Activated CD4-positive, alpha-beta T cell treated with anti-CD3 and anti-CD28 coated beads, Interleukin-2, amount 50 U/mL, for 48 hours (primary cell): Measurements from ENCODE around the gene ZMIZ1.

ENCODE experiments used
- DNase-seq, 2 experiments: peaks; one replicate each; pipeline ENCODE4 v3.0.0-alpha.2; 2020

Gene ZMIZ1

DNA sequence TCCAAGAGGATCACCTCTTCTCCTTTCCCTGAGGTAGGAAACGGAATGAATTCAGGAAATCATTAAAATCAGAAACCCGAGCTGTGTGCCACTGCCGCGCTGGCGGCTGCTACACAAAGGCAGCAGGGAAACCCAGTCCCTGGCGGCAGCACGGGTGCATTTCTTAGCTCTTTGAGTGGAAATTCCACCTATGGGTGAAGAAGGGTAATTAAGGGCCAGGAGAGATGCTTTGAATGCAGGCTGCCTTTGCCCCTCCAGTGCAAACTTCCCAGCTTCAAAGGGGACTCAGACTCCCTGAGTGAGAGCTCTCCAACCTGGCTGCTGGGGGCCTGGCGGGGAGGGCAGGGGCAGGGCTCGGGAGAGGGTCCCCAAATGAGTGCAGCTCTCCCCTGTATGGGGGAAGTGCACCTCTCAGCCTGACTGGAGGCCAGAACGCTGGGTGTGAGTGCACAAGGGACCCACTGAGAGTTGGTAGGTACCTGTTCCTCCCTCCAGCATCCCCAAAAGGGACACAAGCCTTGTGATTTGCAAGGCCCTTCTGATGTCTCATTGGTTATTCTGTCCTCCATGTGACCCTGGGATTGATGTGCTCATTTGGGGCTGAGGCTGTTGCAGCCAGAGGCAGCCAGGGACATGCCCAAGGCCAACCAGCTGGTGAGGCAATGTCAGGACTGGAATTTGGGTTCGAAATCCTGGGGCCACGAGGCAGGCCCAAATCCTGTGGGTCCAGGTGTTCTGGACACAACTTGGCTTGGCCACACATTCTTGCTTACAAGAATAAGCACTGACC, 16.3 kb upstream of the ZMIZ1 start:
- DNase-seq, result peak in 1 of 2 experiments; percentile 26

DNA sequence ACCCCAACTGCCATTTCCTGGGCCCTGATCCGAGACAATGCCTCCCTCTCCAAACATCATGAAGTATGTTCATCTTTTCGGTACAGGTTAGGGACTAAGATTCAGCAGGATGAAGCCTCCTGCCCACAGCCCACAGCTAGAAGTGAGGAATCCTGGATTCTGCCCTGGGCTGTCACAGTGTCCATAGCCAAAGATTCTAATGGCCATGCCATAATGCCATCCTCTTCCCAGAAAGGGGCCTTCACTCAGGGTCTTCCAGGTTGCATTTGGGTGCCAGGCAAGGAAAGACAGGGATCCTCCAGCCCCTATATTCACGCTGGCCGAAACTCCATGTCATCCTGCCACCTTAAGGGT, 15.7 kb upstream of the ZMIZ1 start:
- no peak for DNase-seq

DNA sequence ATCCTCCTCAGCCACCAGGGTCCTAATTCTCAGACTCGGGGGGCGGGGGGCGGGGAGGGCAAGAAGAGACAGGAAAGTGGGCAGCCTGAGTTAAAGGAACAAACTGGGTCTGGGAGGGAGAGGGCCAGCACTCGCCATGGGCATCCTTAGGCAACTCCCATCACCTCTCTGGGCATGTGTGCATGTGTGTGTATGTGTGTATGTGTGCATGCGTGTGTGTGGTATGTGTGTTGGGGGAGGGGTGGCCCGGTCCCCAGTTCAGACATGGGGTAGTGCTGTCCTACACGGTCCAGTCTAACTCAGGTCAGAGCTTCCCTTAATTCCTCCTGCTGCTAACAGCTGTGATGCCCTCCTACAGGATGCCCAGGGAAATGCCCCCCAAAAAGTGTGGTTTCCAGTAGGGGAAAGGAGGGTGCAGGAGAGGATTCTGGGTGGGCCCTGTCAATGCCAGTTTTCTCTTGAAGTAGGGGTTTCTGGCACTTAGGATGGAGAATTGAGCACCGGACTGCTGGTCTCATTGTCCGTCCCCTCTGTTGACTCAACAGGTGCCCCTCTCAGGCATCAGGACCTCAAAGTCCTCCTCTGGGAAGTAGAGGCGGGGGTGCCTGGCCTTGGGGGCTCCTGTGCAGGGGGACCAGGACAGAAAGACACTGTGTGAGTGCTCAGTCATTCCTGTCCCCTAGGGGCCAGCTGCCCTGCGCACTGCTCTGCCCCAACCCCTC, 15.1 kb upstream of the ZMIZ1 start:
- no peak for DNase-seq

DNA sequence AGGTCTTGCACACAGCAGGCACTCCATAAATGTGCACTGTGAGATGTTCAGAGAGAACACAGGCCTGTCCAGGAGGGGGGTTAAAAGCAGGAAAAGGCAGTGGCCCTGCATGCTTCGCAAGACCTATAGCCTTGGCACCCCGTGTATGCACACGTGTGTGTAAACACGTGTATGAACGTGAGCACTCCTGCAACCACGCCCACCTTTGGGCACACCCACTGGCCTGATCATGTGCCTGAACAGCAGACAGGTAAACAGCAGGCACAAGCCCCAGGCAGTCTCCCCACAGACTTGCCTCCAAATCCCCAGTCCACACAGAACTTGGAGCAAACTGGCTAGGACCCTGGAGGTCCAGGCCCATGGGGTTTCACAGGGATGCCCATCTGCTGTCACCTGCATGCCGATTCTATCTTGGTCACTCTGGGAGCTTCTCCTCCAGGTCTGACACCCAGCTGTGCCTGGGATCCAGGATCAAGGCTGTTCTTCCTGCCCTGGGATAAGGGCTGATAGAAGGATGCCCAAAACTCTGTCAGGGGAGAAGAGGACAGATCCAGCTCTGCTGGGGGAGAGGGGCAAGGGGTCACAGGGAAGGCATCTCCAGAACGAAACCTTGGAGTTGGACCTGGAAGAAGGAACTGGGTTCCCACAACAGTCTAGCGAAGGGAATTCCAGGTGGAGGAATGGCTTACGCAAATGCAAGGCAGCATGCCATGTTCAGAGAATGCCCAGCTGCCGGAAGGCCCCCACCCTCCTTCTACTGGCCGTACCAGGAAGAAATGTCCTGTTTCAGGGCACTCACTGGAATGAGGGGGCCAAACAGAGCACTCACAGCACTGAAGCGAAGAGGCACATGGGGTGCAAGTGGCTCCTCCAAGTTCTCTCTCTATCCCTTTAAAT, 14.3 kb upstream of the ZMIZ1 start:
- no peak for DNase-seq

DNA sequence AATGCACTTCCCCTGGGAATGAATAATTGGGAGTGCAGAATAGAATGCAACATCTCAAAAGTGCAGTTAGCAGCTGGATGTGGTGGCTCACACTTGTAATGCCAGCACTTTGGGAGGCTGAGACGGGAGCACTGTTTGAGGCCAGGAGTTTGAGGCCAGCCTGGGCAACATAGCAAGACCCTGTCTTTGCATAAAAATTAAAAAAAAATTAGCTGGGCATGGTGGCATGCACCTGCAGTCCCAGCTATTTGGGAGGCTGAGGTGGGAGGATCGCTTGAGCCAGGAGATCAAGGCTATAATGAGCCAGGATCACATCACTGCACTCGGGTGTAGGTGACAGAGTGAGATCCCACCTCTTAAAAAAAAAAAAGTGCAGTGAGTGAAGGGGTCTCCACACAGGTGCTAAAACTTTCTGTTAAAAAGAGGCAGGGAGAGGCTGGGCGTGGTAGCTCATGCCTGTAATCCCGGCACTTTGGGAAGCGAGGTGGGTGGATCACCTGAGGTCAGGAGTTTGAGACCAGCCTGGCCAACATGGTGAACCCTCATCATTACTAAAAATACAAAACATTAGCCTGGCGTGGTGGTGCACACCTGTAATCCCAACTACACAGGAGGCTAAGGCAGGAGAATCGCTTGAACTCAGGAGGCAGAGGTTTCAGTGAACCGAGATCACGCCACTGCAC, 13.5 kb upstream of the ZMIZ1 start:
- DNase-seq, result no peak

DNA sequence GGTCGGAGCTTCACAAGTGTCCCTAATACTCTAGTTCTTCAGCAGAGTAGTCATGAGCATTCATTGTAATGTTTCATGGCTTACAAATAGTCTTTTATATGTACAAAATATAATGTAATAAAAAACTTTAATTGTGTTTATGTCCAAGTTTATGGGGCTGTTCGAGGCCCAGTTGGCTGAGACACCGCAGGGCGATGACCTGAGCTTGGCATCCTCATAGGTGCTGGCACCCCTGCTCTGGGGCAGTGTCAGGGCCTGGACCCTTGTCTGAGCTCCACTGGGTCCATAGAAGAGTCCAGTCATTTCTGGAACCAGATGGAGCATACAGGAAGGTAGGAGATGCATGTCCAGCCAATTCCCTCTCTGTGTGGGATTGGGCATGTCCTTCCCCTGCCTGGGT, 12.9 kb upstream of the ZMIZ1 start:
- DNase-seq, result no peak

DNA sequence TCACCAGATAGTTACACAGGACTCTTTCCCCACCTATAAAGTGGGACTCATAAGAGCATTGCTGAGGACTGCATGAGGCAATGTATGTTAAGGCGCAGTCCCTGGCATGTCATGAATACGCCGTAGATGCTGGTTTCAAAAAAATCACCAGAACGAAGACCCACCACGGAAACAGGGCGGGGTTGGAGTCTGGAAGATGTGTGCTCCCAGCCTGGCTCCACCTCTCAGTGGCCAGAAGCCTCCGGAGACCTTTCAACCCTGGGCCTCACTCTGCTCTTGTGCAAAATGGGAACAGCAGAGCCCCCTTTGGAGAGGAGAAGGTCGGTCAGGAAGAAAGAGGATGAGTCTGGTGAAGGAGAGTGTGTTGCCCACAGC, 12.4 kb upstream of the ZMIZ1 start:
- DNase-seq, result no peak

DNA sequence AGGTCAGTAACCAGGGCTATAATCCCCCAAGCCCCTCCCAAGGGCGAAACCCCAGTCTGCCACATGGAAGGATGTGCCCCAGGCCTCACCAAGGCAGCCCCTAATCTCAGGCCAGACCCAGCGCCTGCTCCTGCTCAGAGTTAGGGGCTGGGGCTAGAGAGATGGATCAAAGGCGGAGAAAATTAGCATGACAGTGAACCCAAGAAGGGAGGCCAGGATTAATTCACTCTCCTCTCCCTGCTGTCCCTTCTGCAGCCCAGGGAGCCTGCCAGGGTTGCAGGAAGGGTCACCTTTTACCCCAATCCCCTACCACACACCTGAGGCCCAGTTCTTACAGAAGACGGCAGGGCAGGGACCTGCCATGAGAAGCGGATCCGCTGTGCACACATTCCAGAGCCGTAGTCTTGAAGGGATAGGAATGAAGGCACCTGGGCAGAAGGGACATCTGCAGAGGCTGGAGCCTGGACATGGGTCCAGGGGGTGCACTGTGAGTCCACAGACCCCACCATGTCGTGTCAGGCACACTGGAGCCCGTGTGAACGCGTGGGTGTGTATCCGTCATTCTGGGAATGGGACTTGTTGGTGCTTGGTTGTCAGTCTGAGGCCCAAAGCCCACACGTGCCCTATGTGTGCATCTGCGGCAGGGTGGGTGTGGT, 11.9 kb upstream of the ZMIZ1 start:
- DNase-seq, result no peak

DNA sequence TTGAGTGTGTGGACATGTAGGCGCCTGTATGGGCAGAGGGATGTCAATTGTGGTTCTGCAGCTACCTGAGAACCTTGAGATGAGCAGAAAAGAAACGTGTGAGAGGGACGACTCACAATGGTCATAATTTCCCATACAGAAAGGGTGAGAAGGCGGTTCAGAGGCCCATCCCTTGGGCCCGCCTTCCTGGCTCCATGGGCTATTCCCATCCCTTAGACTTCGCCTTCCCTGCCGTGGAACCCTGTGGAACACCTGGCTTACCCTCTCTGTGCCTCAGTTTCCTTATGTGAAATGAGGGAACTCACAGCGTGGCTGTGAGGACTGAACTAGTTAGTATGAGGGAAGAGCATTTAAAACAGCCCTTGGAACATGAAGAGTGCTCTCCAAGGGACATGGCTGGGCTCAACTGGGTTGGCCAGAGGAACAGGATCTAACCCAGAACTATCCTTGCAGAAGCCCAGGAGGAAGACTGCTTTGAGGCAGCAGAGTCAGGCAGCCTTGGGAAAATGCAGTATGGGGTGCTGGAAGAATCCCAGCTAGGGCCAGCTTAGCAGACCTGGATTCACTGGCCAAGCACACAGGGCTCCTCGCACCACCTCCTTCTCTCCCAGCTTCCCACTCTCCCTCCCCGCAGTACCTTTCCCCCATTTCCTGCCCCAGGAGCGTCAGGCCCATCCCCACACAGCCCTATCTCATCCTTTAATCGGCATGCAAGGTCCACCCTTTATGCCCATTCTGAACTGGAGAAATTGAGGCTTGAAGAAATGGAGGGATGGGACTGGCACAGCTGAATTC, 11.1 kb upstream of the ZMIZ1 start:
- DNase-seq, result no peak

DNA sequence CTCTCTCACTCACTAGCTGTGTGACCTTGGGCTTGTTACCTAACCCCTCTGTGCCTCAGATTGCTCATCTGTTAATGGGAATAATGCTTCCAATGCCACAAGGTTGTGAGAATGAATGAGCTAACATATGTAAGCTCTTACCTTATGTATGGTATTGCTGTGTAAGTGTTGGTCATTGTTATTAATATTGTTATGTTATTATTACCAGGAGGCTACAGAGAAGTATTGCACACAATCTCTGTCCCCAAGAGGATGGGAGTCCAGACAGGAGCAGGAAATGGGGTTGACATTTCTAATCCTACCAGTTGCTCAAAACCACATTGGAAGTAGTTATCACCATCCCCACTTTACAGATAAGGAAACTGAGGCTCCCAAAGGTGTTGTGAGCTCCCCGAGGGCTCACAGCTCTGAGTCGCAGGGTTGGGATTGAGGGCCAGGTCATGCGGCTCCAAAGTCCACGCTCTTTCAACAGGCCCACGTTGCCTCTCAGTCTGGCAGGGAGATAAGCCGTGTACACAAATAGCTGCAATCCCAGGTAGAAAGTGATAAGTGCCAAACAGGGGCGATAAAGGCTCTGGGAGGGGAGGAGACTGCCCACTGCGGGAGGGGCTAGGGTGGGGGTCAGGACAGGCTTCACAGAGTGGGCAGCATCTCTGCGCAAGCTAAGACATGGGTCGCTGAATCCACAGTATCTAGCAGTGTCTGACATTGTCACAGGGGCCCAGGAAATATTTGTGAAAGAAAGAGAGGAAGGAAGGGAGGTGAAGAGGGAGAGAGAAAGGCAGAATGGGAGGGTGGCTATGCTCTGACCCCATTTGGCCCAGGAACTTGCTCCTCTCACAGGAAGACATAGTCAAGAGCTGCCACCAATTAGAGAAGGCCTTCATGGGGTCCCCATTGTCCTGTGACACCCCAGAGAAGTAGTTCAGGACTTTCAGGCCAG, 9.6 kb upstream of the ZMIZ1 start:
- no peak for DNase-seq

DNA sequence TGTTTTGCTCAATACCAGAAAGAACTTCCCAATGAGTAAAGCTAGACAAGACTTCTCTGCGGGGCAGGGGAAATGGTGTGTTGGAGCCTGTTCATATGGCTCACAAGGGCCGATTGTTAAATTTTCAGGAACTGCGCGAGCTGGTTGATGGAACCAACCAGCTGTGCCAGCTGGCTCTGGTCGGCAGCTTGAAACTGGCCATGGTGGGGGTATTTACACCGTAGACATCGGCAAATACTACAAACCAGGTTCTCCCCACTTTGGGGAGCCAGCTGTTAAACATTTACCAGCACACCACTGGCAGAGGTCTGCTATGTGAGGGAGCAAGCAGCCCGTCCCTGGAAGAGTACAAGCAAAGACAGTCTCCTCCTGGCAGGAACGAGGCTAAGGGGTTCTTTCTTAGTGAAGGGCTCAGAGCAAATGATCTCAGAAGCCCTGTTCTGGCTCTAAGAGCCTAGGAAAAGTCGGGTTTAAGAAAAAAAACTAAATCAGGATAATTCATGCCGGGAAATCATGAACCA, 8.8 kb upstream of the ZMIZ1 start:
- no peak for DNase-seq

DNA sequence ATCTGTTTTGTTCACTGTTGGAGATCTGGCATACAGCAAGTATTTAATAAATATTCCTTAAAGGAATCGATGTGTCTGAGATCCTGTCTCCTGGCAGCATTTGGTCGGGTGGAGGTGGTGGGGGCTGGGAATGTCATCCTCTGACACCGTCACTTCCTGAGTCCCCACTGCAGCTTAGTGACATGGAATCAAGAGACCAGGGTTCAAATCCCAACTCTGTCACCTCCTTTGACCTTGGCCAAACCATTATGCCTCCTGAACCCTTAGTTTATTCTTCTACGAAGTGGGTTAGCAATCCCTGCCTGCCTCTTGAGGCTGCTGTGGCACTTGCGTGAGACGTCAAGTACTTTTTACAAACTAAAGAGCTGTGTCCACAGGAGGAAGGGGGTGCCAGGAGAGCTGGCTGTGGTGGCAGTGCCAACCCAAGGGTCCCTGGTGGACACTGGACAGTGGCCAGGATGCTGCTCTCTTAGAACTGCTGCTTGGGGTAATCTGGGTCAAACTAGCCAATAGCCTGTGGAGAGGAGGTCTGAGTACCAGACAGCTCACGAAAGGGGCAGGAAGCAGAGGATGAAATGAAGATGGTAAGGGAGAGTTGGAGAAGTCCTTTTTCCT, 8.0 kb upstream of the ZMIZ1 start:
- no peak for DNase-seq

DNA sequence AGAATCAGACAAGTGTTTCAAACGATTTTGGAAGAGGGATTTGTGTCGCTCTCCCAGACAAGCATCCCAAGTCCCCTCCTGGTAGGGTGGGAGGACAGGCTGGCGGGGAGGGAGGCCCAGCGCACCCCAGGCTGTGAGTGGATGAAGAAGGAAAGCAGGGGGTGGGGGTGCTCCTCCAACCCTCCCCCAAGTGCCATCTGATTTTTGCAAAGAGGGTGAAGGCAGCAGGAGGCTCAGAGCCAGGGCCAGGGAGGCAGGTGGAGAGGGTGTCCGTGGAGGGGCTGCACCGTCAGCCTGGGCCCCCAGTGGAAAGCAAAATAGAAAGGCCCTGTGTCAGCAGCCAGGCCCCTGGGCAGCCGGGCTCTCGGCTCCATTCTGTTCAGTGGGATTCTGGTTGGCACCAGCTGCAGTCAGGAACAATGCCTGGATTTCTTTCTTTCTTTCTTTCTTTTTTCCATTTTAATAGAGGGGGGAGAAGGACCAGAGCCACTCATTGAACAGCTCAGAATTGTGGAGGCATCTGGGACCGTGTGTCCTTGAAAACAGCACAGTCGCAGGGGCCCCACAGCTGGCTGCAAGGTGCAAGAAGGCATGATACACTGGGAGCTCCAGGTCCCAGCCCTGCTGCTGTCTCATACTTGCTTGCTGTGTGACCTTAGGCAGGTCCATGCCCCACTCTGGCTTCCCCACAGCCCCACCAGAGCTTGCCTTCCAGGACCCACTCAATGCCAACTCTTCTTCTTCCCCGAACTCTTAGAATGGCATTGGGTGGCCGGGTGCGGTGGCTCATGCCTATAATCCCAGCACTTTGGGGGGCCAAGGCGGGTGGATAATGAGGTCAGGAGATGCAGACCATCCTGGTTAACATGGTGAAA, 7.1 kb upstream of the ZMIZ1 start:
- no peak for DNase-seq

DNA sequence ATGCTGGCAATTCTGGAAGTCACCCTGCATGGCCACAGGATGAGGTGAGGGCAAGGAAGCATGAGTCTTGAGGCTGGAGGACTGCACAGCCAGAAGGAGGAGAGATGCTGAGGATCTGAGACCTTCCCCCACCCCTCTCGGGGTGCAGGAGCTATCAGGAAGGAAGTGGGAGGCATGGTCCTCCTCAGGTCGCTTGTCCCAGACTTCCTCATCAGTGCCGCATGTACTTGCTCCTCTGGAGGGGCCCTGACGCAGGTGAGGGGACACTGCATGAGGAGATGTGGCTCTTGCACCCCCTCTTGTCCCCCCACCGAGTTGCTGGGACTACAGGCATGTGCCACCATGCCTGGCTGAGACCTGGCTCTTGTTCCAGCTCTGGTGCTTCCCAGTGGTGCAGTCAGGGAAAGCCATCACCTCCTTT, 5.7 kb upstream of the ZMIZ1 start:
- DNase-seq, result no peak

DNA sequence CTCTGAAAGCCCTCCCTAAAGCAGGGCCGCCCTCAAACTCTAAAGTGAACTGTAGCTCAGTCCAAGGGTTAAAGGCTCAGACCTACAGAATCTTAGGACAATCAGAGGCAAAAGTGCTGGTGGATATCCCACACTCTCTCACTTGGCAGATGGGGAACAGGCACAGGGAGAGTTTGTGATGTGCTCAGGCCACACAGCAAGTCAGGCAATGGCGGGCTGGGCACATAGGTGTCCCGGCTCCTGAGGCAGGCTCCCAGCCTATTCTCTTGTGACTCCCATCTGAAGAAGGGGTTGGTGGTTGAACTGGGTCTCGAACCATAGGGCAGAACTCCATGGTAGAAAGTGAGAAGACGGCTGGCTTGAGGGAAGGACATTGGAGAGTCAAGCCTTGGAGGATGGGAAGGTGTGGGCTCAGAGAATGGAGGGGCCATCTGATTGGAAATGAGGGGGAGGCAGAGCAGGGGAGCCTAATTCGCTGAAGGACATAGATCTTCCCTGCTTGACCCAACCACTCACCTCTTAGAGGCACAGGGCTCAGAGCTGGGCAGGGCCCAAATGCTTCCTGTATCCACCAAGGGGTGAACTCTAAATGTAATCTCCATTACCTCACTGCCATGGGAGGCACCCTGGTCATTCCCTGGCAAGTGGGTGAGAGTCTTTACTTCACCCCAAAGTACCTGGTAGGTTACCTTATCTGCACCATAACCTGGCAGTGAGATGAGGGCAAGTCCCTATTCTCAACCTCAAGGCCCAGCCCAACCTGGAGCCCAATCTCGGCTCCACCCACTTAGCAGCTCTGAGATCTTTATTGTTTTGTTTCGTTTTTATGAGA, 4.9 kb upstream of the ZMIZ1 start:
- DNase-seq, result no peak

DNA sequence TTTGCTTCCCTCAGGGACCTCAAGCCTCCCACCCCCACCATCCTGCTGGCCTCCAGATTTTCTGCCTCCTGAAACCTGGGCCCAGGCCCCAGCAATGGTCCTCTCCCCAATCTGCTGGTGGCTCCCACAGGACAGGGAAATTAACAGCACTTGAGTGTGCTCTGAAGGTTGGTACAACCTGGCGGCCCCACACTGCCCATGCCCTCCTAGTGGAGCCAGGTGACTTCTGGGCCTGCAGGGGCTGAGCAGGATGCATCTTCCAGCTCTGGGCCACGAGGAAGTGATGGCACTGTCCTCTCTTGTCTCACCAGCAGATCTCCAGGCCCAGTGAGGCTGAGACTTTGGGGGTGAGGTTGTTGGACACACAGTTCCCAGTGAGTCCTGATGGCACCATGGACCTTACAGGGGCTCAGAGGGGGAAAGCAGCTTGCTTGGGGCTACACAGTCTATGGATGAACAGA, 3.6 kb upstream of the ZMIZ1 start:
- DNase-seq, result no peak

DNA sequence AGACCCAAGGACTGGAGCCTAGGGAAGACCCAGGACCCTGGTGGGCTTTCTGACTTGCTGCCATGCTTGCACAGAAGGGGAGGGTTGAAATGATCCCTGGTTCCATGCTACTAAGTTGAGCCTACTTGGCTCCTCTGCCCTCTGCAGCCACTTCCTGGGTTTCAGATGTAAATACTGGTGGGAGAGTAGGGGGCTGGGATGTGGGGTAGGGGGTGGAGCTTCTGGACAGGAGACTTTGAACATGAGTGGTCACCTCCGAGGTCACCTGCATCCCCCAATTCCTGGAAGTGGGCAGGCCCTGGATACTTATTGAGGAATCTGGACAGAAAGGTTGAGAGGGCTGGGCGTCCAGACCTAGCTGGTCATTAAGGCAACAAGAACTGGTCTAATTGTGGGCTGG, 2.9 kb upstream of the ZMIZ1 start:
- no peak for DNase-seq
